ENCODE results near the gene DDAH1.

Gene DDAH1

GRCh38 chr1:85386068-85386722 lies 78.8 kb downstream of the DDAH1 start:
- H3K27ac ChIP-seq: no peak overlapping the region
- CTCF ChIA-PET: no interaction called here
- DNase-seq (ENCODE audit: low spot score): no peak
- POLR2A ChIA-PET (ENCODE audit: low non-redundant PET): no interaction called here
- TF ChIP-seq CTCF (conservative IDR thresholded peaks at IDR 0.05; ENCODE audit: low read depth): no peak

GRCh38 chr1:85379203-85380136 lies 85.5 kb downstream of the DDAH1 start:
- ChIA-PET CTCF (interaction anchor here (0.6 kb wide), 1 partner anchor 162 kb away, joined by 3 read pairs; no protein-coding TSS in a partner anchor), POLR2A (ENCODE audit: low non-redundant PET) (no interaction called here)
- H3K27ac ChIP-seq: no peak overlapping the region
- no peak for DNase-seq (ENCODE audit: low spot score)
- TF ChIP-seq CTCF (conservative IDR thresholded peaks at IDR 0.05; ENCODE audit: low read depth): no peak

- TF ChIP-seq CTCF (conservative IDR thresholded peaks at IDR 0.05; ENCODE audit: low read depth): no peak
- DNase-seq (ENCODE audit: low spot score): no peak
- ChIA-PET POLR2A (ENCODE audit: low non-redundant PET) (no interaction called here), CTCF (no interaction called here)
- no peak overlapping the region for H3K27ac ChIP-seq
Observed at GRCh38 chr1:85378534-85378933, 86.4 kb downstream of the DDAH1 start.

- no peak for TF ChIP-seq CTCF (conservative IDR thresholded peaks at IDR 0.05; ENCODE audit: low read depth)
- no peak for DNase-seq (ENCODE audit: low spot score)
- no peak overlapping the region for H3K27ac ChIP-seq
- ChIA-PET CTCF (interaction anchor here (0.6 to 0.7 kb wide), 3 partner anchors 17 to 689 kb away, joined by 3 read pairs; no protein-coding TSS in a partner anchor), POLR2A (ENCODE audit: low non-redundant PET) (no interaction called here)
Observed at GRCh38 chr1:85376356-85376755, 88.6 kb downstream of the DDAH1 start.

- DNase-seq (ENCODE audit: low spot score): no peak
- POLR2A ChIA-PET (ENCODE audit: low non-redundant PET): no interaction called here
- CTCF ChIA-PET: no interaction called here
Observed at GRCh38 chr1:85375493-85375892, 89.5 kb downstream of the DDAH1 start.

More at GRCh38 chr1:85375493-85375892, 89.5 kb downstream of the DDAH1 start:
- no peak overlapping the region for H3K27ac ChIP-seq
- TF ChIP-seq CTCF (conservative IDR thresholded peaks at IDR 0.05; ENCODE audit: low read depth): no peak

Data from RWPE1 (cell line).